Effector memory CD4-positive, alpha-beta T cell (primary cell): ENCODE data around the gene CDKAL1.

Experiments used
- DNase-seq, 3 donors: peaks; one replicate each; pipeline ENCODE4 v3.0.0-alpha.2; 2020
- H3K27ac ChIP-seq: 2 replicates; pipeline ENCODE4 v1.7.0; 2013; ENCODE audit warnings: mild to moderate bottlenecking, low read length, moderate library complexity; ENCODE audit not compliant: insufficient read depth, poor library complexity, severe bottlenecking
- H3K27me3 ChIP-seq: replicated peaks from 2 replicates; pipeline ENCODE4 v1.7.0; 2013; ENCODE audit warnings: mild to moderate bottlenecking, low read length; ENCODE audit not compliant: insufficient read depth, control insufficient read depth, poor library complexity, severe bottlenecking
- H3K36me3 ChIP-seq: 2 replicates; pipeline ENCODE4 v1.7.0; 2013; ENCODE audit warnings: mild to moderate bottlenecking, low read length, moderate library complexity; ENCODE audit not compliant: control insufficient read depth, insufficient read depth
- H3K4me1 ChIP-seq: 2 replicates; pipeline ENCODE4 v1.7.0; 2013; ENCODE audit warnings: low read length, mild to moderate bottlenecking; ENCODE audit not compliant: control insufficient read depth, insufficient read depth, poor library complexity, severe bottlenecking
- H3K4me3 ChIP-seq: 2 replicates; pipeline ENCODE4 v1.7.0; 2013; ENCODE audit warnings: low read length, low read depth, mild to moderate bottlenecking; ENCODE audit not compliant: insufficient read depth, poor library complexity, severe bottlenecking
- H3K9me3 ChIP-seq: 2 replicates; pipeline ENCODE4 v1.7.0; 2013; ENCODE audit warnings: mild to moderate bottlenecking, low read length, moderate library complexity; ENCODE audit not compliant: control insufficient read depth

CDKAL1 gene

DNA sequence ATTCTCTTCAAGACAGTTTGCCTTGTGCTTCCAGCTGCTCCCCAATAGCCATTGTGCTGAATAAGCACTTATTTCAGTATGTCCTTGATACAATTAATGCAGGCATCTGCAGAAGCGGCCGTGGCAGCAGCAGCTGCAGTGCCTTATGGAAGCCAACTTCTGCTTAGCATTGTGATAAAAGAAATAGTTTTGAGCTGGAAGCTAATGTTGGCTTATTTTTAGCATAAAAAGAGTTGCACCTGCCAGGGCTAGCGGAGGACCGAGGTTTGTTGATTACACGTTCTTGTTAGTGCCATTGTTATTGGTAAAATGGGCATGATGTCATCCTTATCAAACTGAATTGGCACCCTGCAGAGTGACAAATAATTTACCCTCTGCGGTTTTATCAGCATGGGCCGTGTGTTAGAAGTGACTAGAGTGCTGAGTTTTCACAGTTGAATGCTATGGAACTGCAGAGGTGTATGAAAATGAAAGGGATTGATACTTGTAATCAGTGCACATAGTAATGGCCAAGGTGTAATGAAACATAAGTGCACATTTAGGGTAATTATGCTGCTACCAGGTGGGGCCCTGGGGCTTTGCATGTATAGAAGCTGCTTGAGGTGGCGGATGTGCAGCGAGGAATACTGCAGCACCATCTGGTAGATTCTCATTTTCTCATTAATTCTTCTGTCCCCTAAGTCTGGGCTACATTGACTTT is 334.3 kb downstream of the CDKAL1 start:
- H3K27ac ChIP-seq: no peak overlapping the region
- no peak overlapping the region for H3K4me3 ChIP-seq

DNA sequence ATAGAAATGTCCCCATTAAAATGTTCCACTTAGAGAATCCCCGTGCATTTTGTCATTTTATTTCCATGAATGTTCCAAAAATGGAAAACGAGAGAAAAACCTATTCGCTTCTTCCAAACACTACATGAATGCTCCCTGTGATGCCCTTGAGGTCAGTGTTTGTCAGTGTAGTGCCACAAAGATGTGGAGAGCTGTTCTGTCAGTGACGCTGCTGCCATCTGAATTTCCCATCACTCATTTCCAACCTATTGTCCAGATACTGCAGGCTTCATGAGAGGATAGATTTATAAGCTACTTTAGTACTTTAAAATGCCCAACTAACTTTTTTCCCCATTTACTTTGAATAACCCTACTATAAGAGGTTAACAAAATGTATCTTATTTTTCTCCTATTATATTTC is 335.8 kb downstream of the CDKAL1 start:
- H3K27me3 ChIP-seq: no peaks in the 10 kb centered on the region
- no peak overlapping the region for H3K27ac ChIP-seq
- H3K4me3 ChIP-seq: no peak overlapping the region
- no peaks in the 10 kb centered on the region for H3K9me3 ChIP-seq
- DNase-seq: no peak
- H3K36me3 ChIP-seq: no peaks in the 10 kb centered on the region
- no peaks in the 10 kb centered on the region for H3K4me1 ChIP-seq

More for the DNA sequence above, 334.3 kb downstream of the CDKAL1 start:
- Histone ChIP-seq H3K36me3 (no peaks in the 10 kb centered on the region), H3K27me3 (no peaks in the 10 kb centered on the region), H3K9me3 (no peaks in the 10 kb centered on the region), H3K4me1 (no peaks in the 10 kb centered on the region)
- no peak for DNase-seq

DNA sequence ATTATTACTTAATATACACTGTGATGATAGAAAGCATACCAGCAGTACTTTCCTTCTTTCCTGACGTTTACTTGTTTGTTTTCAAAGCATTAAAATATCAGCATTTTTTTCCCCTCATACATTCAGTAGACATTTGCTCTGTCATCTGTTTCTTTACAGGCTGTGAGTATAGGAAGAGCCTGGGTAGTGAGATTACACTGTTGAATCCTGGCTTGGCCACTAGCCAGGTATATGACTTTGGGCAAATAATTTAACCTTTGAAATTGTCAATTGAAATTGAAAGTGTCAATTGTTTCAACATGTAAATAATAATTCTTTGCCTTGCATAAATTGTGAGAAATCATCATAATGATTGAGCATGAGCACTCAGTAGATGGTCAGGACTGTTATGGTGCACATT is 336.2 kb downstream of the CDKAL1 start:
- no peaks in the 10 kb centered on the region for H3K9me3 ChIP-seq
- no peak overlapping the region for H3K4me3 ChIP-seq
- no peak for DNase-seq
- no peak overlapping the region for H3K27ac ChIP-seq
- H3K27me3 ChIP-seq: no peaks in the 10 kb centered on the region
- no peaks in the 10 kb centered on the region for H3K36me3 ChIP-seq
- H3K4me1 ChIP-seq: no peaks in the 10 kb centered on the region

DNA sequence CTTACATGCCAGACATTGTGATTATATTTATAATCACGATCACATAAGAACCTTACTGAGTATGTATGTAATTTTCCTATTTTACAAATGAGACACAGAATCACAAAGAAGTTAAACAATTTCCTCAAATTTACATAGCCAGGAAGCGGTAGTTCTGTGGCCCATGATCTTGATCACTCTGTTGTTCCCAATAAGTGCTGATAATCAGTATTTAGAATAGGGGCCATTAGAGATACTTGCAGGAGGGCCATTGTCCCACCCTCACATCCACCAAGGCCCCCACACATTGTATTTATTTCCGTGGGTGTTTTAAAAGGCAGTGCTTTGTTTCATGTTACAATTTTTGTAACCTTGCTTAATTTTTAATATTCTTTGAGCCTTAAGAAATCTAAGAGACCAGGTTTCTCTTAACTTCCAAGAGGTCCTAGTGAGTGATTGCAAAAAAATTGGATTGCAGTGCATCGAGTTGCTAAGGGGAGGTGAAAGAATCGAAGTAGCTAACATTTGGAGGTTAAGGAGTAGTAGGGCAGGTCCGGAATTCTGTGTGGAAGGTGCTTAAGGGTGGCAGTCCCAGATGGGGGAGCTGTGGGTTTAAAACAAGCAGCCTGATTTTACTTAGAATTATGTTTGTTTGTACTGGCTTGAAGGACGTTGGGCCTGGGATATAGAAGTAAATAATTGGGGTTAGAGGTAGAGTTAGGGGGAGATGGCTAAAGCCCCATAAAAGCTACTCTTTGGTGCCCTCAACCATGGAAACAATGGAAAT is 339.4 kb downstream of the CDKAL1 start:
- Histone ChIP-seq H3K27ac (no peak overlapping the region), H3K4me3 (no peak overlapping the region)
- no peak for DNase-seq

DNA sequence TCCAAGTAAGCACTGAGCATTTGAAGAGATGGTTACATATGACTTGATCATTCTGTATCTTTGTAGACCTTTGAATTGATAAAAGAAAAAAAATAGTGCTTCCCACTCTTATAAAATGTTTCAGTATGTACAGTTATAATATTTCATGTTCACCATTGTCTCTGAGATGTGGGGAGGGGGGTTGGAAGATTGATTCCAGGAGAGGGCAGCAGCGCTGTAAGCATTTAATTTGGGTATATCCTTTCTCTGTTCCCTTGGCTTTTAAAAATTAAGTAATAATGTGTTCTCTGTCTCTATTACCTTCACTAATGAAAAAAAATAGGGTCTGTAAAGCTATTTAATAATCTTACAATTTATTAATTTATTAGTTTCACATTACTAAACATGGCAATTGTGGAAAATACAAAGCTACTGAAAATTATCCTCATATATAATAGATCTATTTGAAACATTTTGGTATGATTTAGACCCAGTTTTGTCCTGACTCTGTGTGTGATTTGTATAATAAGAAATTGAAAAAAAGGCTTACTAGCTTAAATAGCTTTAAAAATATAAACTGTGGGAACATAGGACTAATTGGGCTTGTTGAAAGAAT is 341.2 kb downstream of the CDKAL1 start:
- Histone ChIP-seq H3K36me3 (no peaks in the 10 kb centered on the region), H3K4me1 (no peaks in the 10 kb centered on the region), H3K27me3 (no peaks in the 10 kb centered on the region), H3K9me3 (no peaks in the 10 kb centered on the region), H3K27ac (no peak overlapping the region), H3K4me3 (no peak overlapping the region)
- DNase-seq: no peak

More for the DNA sequence above, 339.4 kb downstream of the CDKAL1 start:
- no peaks in the 10 kb centered on the region for H3K4me1 ChIP-seq
- no peaks in the 10 kb centered on the region for H3K9me3 ChIP-seq
- H3K36me3 ChIP-seq: no peaks in the 10 kb centered on the region
- H3K27me3 ChIP-seq: no peaks in the 10 kb centered on the region

DNA sequence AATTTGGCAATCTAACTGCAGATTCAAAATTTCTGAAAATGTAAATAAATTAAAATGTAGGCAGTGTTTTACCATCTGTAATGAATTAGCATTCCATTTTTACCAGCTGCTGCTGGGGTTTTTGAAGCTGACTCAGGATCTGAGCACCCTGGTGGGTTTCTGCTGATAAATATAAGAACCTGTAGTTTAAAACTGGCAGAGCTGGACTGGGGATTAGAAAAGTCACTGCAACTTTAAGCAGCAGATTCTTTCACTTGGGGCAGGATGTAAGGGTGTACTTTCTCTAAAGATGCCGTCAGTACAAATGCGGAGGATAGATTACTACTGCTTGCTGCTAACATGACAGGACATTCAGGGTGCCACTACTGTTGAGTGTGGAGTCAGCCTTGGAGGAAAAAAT is 341.8 kb downstream of the CDKAL1 start:
- Histone ChIP-seq H3K4me1 (no peaks in the 10 kb centered on the region), H3K27ac (no peak overlapping the region), H3K4me3 (no peak overlapping the region), H3K9me3 (no peaks in the 10 kb centered on the region), H3K36me3 (no peaks in the 10 kb centered on the region), H3K27me3 (no peaks in the 10 kb centered on the region)
- no peak for DNase-seq

DNA sequence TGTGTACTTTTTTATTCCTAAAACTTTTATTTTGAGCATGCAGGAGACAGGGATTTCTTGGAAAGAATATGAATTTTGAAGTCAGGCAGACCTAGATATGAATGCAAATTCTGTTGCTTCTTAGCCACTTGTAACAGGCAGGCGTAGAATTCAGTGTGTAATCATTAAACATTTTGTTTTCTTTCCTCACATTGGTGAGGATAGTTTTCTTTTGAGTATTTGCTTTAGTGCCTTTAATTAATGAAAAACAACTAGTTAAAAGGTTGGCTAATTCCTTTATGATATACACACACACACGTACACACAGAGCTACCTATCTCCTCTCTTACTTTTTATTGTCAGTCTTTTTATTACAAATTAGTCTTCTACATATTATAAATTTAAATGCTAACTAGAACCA is 342.3 kb downstream of the CDKAL1 start:
- H3K4me1 ChIP-seq: no peaks in the 10 kb centered on the region
- H3K27ac ChIP-seq: no peak overlapping the region
- no peaks in the 10 kb centered on the region for H3K27me3 ChIP-seq
- H3K4me3 ChIP-seq: no peak overlapping the region
- no peaks in the 10 kb centered on the region for H3K36me3 ChIP-seq
- no peaks in the 10 kb centered on the region for H3K9me3 ChIP-seq
- DNase-seq: no peak

DNA sequence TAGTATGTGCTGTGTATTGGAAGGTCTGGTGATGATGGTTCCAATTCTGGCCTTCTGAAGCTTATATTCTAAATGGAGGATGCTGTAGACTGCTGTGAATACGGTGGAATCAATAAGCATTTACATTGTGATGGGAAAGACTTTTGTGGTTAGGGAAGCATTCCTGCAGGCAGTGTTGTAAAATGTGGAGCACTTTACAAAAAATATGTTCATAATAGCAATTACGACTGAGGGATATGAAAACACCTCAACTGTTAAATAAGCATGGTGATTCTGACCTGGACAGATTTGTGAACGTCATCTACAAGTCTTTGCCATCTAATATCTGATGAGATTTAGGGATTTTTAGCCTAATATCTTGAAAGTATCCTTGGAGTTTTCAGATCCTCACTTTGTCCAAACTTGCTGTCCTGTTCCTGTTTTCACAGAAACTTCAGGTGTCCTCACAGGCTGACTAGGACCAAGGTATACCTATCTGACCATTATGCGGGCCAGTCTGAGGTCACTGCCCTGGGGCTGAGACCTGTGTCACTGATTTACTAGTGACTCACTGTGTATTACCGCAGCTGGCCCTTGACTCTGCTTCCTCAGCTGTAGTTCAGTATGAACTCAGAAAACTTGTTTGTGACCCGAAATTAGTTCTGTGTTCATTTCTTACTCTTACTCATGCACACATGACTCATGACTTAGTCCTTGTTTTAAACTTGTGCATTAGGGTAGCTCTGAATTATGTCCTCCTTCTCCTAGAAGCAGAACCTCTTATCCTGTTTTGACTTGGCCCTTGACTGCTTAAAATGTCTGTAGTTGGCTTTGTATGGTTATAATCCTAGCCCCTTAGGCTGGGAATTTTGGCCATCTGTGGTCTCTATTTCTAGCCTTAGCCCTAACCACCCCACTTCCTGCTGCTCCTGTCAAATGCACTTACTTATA is 343.0 kb downstream of the CDKAL1 start:
- no peak for DNase-seq
- H3K27ac ChIP-seq: no peak overlapping the region
- H3K36me3 ChIP-seq: no peaks in the 10 kb centered on the region
- H3K9me3 ChIP-seq: no peaks in the 10 kb centered on the region
- H3K4me3 ChIP-seq: no peak overlapping the region
- no peaks in the 10 kb centered on the region for H3K27me3 ChIP-seq
- no peaks in the 10 kb centered on the region for H3K4me1 ChIP-seq

DNA sequence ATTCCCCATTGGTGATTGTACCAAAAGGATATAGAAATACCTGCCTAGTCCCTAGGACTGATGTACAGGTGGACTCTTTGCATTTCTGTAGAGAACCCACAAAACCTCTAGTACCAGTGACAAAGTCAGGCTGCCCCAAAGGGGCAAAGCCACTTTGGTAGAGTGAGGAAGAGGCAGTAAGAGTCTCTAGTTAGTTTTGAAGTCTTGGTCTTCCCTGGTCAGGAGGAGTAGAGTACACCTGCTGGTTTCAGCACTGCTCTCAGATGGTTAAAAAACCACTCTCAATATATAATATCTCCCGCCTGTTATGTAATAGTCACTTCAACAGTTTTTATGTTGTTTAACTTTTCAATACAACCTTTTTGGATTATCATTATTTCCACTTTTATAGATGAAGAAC is 344.9 kb downstream of the CDKAL1 start:
- no peak overlapping the region for H3K27ac ChIP-seq
- no peaks in the 10 kb centered on the region for H3K9me3 ChIP-seq
- DNase-seq: no peak
- no peak overlapping the region for H3K4me3 ChIP-seq
- no peaks in the 10 kb centered on the region for H3K27me3 ChIP-seq
- H3K36me3 ChIP-seq: no peaks in the 10 kb centered on the region
- no peaks in the 10 kb centered on the region for H3K4me1 ChIP-seq
